Hepatocyte (in vitro differentiated cells): ENCODE data around the gene GRIA1. TPM values are rescaled to one million over a fixed set of nuclear protein-coding genes. Genes with fewer than 3 reads are reported as not detected.

ENCODE experiments used
- DNase-seq: peaks from one replicate; pipeline ENCODE4 v3.0.0-alpha.2; 2016; ENCODE audit warnings: low spot score
- H2AFZ ChIP-seq: fragments of 200-600 bp; sonication (generic); 2 replicates; pipeline ENCODE4 v1.6.0; 2016; ENCODE audit warnings: antibody characterized with exemption, mild to moderate bottlenecking
- H3K27ac ChIP-seq: fragments of 200-600 bp; sonication (generic); 2 replicates; pipeline ENCODE4 v1.5.1; 2016; ENCODE audit warnings: mild to moderate bottlenecking
- H3K27me3 ChIP-seq: fragments of 200-600 bp; sonication (generic); 2 replicates; pipeline ENCODE4 v1.6.1; 2016
- H3K36me3 ChIP-seq: fragments of 200-600 bp; sonication (generic); replicated peaks from 2 replicates; pipeline ENCODE4 v1.5.1; 2016; ENCODE audit warnings: low read depth; ENCODE audit not compliant: insufficient read depth
- H3K4me1 ChIP-seq: fragments of 200-600 bp; sonication (generic); 2 replicates; pipeline ENCODE4 v1.5.1; 2016; ENCODE audit warnings: mild to moderate bottlenecking, moderate library complexity; ENCODE audit not compliant: insufficient read depth
- H3K4me2 ChIP-seq: fragments of 200-600 bp; sonication (generic); 2 replicates; pipeline ENCODE4 v1.6.0; 2016
- H3K4me3 ChIP-seq: fragments of 200-600 bp; sonication (generic); 2 replicates; pipeline ENCODE4 v1.5.1; 2016; ENCODE audit warnings: mild to moderate bottlenecking
- H3K79me2 ChIP-seq: fragments of 200-600 bp; sonication (generic); 2 replicates; pipeline ENCODE4 v1.6.0; 2017; ENCODE audit warnings: mild to moderate bottlenecking
- H3K9me2 ChIP-seq: fragments of 200-600 bp; sonication (generic); replicated peaks from 2 replicates; pipeline ENCODE4 v1.6.0; 2017; ENCODE audit warnings: mild to moderate bottlenecking; ENCODE audit not compliant: insufficient read depth
- H3K9me3 ChIP-seq: fragments of 200-600 bp; sonication (generic); 2 replicates; pipeline ENCODE4 v1.5.1; 2016; ENCODE audit warnings: low read depth, mild to moderate bottlenecking
- H4K20me1 ChIP-seq: fragments of 200-600 bp; sonication (generic); 2 replicates; pipeline ENCODE4 v1.6.0; 2016; ENCODE audit warnings: mild to moderate bottlenecking; ENCODE audit not compliant: insufficient read depth, poor library complexity, severe bottlenecking
- CTCF ChIP-seq: fragments of 200-600 bp; sonication (generic); IDR thresholded peaks from 2 replicates; pipeline ENCODE4 v1.5.1; 2016; ENCODE audit warnings: antibody characterized with exemption, mild to moderate bottlenecking; ENCODE audit not compliant: poor library complexity
- EZH2 ChIP-seq: fragments of 200-600 bp; sonication (generic); IDR thresholded peaks from 2 replicates; pipeline ENCODE4 v1.6.1; 2016; ENCODE audit warnings: antibody characterized with exemption, mild to moderate bottlenecking, borderline replicate concordance
- EZH2phosphoT487 ChIP-seq: fragments of 200-600 bp; sonication (generic); IDR thresholded peaks from one replicate; pipeline ENCODE4 v1.6.1; 2018; ENCODE audit warnings: antibody characterized with exemption, mild to moderate bottlenecking, low read depth, moderate library complexity; ENCODE audit not compliant: unreplicated experiment, severe bottlenecking
- WGBS: methylation state at CpG from one replicate; pipeline ENCODE4 v1.1.6; 2016; ENCODE audit warnings: low lambda C conversion rate; ENCODE audit errors: missing lambda C conversion rate; 5-methylcytosine and 5-hydroxymethylcytosine counted together
- polyA plus RNA-seq: library from polyadenylated mRNA; unstranded; fragments of >200 nt; fragmentation: Nextera tagmentation; extraction: Ambion mirVana; gene quantifications from 2 replicates; pipeline ENCODE4 v1.2.1, GENCODE V29; 2016
- total RNA-seq: library from RNA; depleted of rRNA; stranded (reverse); fragments of >200 nt; gene quantifications from 2 replicates; pipeline ENCODE4 v1.2.3, GENCODE V29; 2014

The GRIA1 gene
- total and polyA plus RNA-seq, 2 experiments from 2014 or later: 0.29 to 0.50 TPM

GRCh38 chr5:153585622-153586277 lies 95.3 kb downstream of the GRIA1 start:
- Histone ChIP-seq H3K36me3 (no peaks in the 10 kb centered on the region), H3K9me3 (no peaks in the 10 kb centered on the region), H3K9me2 (no peaks in the 10 kb centered on the region), H3K27me3 (no peaks in the 10 kb centered on the region), H3K4me2 (no peak overlapping the region), H2AFZ (no peak overlapping the region), H3K27ac (no peak overlapping the region), H3K4me1 (no peaks in the 10 kb centered on the region), H3K79me2 (no peaks in the 10 kb centered on the region), H3K4me3 (no peak overlapping the region), H4K20me1 (no peaks in the 10 kb centered on the region)
- no peak for DNase-seq
- 31% methylated on average over 2 of the region's 2 CpGs for WGBS
- TF ChIP-seq CTCF (no peak), EZH2 (no peak), EZH2phosphoT487 (no peak)

DNA sequence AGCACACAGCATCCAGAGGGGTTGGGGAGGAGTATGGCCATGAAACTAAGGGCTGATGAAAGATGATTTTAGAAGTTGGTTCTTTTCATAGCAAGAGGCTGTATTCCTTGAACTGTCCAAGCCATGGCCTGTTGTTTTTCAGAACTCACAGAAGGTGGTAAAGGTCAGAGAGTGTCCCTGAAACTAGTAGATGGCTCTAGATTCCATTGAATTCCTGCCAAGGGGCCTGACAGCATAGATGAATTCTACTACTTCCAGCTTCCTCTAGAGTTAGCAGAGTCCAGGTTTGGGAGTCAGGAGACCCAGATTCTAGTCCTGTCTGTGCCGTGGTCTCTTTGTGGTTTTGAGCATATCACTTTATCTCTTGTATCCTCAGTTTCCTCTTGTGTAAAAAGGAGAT lies 101.6 kb downstream of the GRIA1 start:
- no peaks in the 10 kb centered on the region for H3K9me3 ChIP-seq
- no peak overlapping the region for H2AFZ ChIP-seq
- H3K79me2 ChIP-seq: no peaks in the 10 kb centered on the region
- no peak overlapping the region for H3K27ac ChIP-seq
- TF ChIP-seq EZH2phosphoT487 (no peak), CTCF (no peak), EZH2 (no peak)
- no peak overlapping the region for H3K4me3 ChIP-seq
- H3K4me1 ChIP-seq: no peaks in the 10 kb centered on the region
- 68% methylated on average over 1 of the region's 1 CpG for WGBS
- H3K27me3 ChIP-seq: no peaks in the 10 kb centered on the region
- no peak for DNase-seq
- no peaks in the 10 kb centered on the region for H4K20me1 ChIP-seq
- no peaks in the 10 kb centered on the region for H3K36me3 ChIP-seq
- no peak overlapping the region for H3K4me2 ChIP-seq
- H3K9me2 ChIP-seq: no peaks in the 10 kb centered on the region

GRCh38 chr5:153594785-153595184 lies 104.3 kb downstream of the GRIA1 start:
- no peaks in the 10 kb centered on the region for H3K79me2 ChIP-seq

More at GRCh38 chr5:153594785-153595184, 104.3 kb downstream of the GRIA1 start:
- Histone ChIP-seq H3K27ac (no peak overlapping the region), H3K4me3 (no peak overlapping the region), H3K9me3 (no peaks in the 10 kb centered on the region), H3K27me3 (no peaks in the 10 kb centered on the region), H3K4me1 (no peaks in the 10 kb centered on the region), H2AFZ (no peak overlapping the region), H4K20me1 (no peaks in the 10 kb centered on the region), H3K9me2 (no peaks in the 10 kb centered on the region), H3K4me2 (no peak overlapping the region), H3K36me3 (no peaks in the 10 kb centered on the region)
- TF ChIP-seq EZH2phosphoT487: no peak
- no peak for TF ChIP-seq CTCF
- no peak for TF ChIP-seq EZH2
- no peak for DNase-seq
